HEK293T (cell line): ENCODE measurements around the gene NKD2.

Source experiments
- ARNT ChIP-seq: fragments of 450-650 bp; IDR thresholded peaks from 2 replicates; pipeline ENCODE4 v1.6.1; 2017; ENCODE audit warnings: mild to moderate bottlenecking
- BHLHE40 ChIP-seq: fragments of 450-650 bp; IDR thresholded peaks from 2 replicates; pipeline ENCODE4 v1.6.1; 2016; ENCODE audit warnings: mild to moderate bottlenecking, moderate library complexity, borderline replicate concordance
- CTBP1 ChIP-seq: fragments of 450-650 bp; IDR thresholded peaks from 2 replicates; pipeline ENCODE4 v1.6.1; 2016; ENCODE audit warnings: borderline replicate concordance
- FOXA1 ChIP-seq: fragments of 450-650 bp; IDR thresholded peaks from 2 replicates; pipeline ENCODE4 v1.6.1; 2016; ENCODE audit warnings: mild to moderate bottlenecking
- FOXK2 ChIP-seq: fragments of 450-650 bp; IDR thresholded peaks from 2 replicates; pipeline ENCODE4 v1.6.1; 2016; ENCODE audit warnings: mild to moderate bottlenecking
- FOXM1 ChIP-seq: fragments of 450-650 bp; IDR thresholded peaks from 2 replicates; pipeline ENCODE4 v1.6.1; 2017; ENCODE audit warnings: mild to moderate bottlenecking, borderline replicate concordance
- L3MBTL2 ChIP-seq: fragments of 450-650 bp; conservative IDR thresholded peaks from 2 replicates; pipeline ENCODE4 v1.6.1; 2016; ENCODE audit warnings: mild to moderate bottlenecking
- LEF1 ChIP-seq: fragments of 450-650 bp; IDR thresholded peaks from 2 replicates; pipeline ENCODE4 v1.6.1; 2017; ENCODE audit warnings: mild to moderate bottlenecking, borderline replicate concordance
- NFRKB ChIP-seq: fragments of 450-650 bp; IDR thresholded peaks from 2 replicates; pipeline ENCODE4 v1.6.1; 2016; ENCODE audit warnings: mild to moderate bottlenecking, moderate library complexity
- SP1 ChIP-seq: fragments of 450-650 bp; IDR thresholded peaks from 2 replicates; pipeline ENCODE4 v1.6.1; 2017
- SUZ12 ChIP-seq: fragments of 450-650 bp; IDR thresholded peaks from 2 replicates; pipeline ENCODE4 v1.6.1; 2016; ENCODE audit warnings: mild to moderate bottlenecking

GRCh38 chr5:1003296-1003937, 5.2 kb upstream of the NKD2 start:
- TF ChIP-seq FOXM1 = no peak
- no peak for TF ChIP-seq LEF1
- TF ChIP-seq NFRKB = no peak
- no peak for TF ChIP-seq SP1
- TF ChIP-seq BHLHE40 = no peak
- no peak for TF ChIP-seq FOXA1
- no peak for TF ChIP-seq CTBP1
- no peak for TF ChIP-seq FOXK2
- no peak for TF ChIP-seq ARNT
- TF ChIP-seq L3MBTL2 = no peak
- no peak for TF ChIP-seq SUZ12
